Kidney (tissue), 14 donors: ENCODE results near the gene SULT1C4. TPM values are rescaled to one million over a fixed set of nuclear protein-coding genes. Genes with fewer than 3 reads are reported as not detected.

Experiments used
- DNase-seq, 5 donors: peaks; one replicate each; pipeline ENCODE4 v3.0.0-alpha.2; 2013 to 2020
- FAIRE-seq: peaks from 2 replicates; lab custom pipeline; 2012; peaks lifted over from hg19 to GRCh38; lab: Jason Lieb, UNC
- H3K27ac ChIP-seq, 2 donors: one replicate each; pipeline ENCODE4 v1.7.0; 2013; ENCODE audit warnings: low read depth in 2 of 2, low read length in 2 of 2, inconsistent platforms in 1 of 2
- H3K27me3 ChIP-seq: one replicate; pipeline ENCODE4 v1.7.1; 2013; ENCODE audit warnings: low read length, inconsistent platforms; ENCODE audit not compliant: control insufficient read depth, insufficient read depth
- H3K36me3 ChIP-seq, 3 donors: one replicate each; pipeline versions ENCODE4 v1.7.0 to v1.7.1; 2013; ENCODE audit warnings: low read length in 3 of 3, control low read depth in 1 of 3, inconsistent platforms in 1 of 3; ENCODE audit not compliant: insufficient read depth in 3 of 3, control insufficient read depth in 2 of 3
- H3K4me1 ChIP-seq, 3 donors: one replicate each; pipeline versions ENCODE4 v1.7.0 to v1.7.1; 2013; ENCODE audit warnings: low read length in 3 of 3, inconsistent platforms in 1 of 3, low read depth in 1 of 3; ENCODE audit not compliant: control insufficient read depth in 2 of 3, insufficient read depth in 2 of 3
- H3K4me3 ChIP-seq, 3 donors: one replicate each; pipeline versions ENCODE4 v1.7.0 to v1.8.1; 2013; ENCODE audit warnings: low read length in 3 of 3, control low read depth in 1 of 3, inconsistent platforms in 1 of 3
- H3K9ac ChIP-seq, 3 donors: one replicate each; pipeline versions ENCODE4 v1.7.0 to v1.7.1; 2013; ENCODE audit warnings: low read length in 3 of 3, control low read depth in 1 of 3, inconsistent platforms in 1 of 3
- H3K9me3 ChIP-seq, 3 donors: one replicate each; pipeline versions ENCODE4 v1.7.0 to v1.7.1; 2013; ENCODE audit warnings: low read length in 3 of 3, control low read depth in 1 of 3, inconsistent platforms in 1 of 3; ENCODE audit not compliant: control insufficient read depth in 2 of 3, insufficient read depth in 1 of 3
- CTCF ChIP-seq: IDR thresholded peaks from 3 replicates; pipeline ENCODE4 v1.5.1; 2012; ENCODE audit warnings: mild to moderate bottlenecking, moderate library complexity, borderline replicate concordance; ENCODE audit not compliant: insufficient read depth; ENCODE audit errors: extremely low read depth
- intact Hi-C: fragments of 100-400 bp; cut with DNase I; formaldehyde crosslinking; loops from one replicate; pipeline ENCODE4 v1.11.1; 2022
- polyA plus RNA-seq: library from polyadenylated mRNA; stranded (reverse); fragments of 350-450 nt; fragmentation: Illumina TruSeq; extraction: RNeasy Lipid Tissue Mini Kit (QIAGEN cat#74804); gene quantifications from one replicate; pipeline ENCODE4 v1.2.3, GENCODE V29; 2014; ENCODE audit warnings: low read depth, low replicate concordance; ENCODE audit not compliant: insufficient read depth
- total RNA-seq: library from RNA; stranded (reverse); fragmentation: NEBNext Ultra II Directional; extraction: Animal tissue kit (Norgen Biotek cat#: 25700); gene quantifications from one replicate; pipeline ENCODE4 v1.2.1, GENCODE V29; 2021
- donor health status: control.
- donor health status: control.
- donor health status: control.
- donor health status: control.
- donor health status: control.
- donor health status: DM: yes; HTN: yes; CAD: no.
- donor health status: Normal renal cell carcinoma (clear cell type).

The SULT1C4 gene
- total and polyA plus RNA-seq, 2 donors from 2014 or later, result 7.1 to 24.7 TPM

DNA sequence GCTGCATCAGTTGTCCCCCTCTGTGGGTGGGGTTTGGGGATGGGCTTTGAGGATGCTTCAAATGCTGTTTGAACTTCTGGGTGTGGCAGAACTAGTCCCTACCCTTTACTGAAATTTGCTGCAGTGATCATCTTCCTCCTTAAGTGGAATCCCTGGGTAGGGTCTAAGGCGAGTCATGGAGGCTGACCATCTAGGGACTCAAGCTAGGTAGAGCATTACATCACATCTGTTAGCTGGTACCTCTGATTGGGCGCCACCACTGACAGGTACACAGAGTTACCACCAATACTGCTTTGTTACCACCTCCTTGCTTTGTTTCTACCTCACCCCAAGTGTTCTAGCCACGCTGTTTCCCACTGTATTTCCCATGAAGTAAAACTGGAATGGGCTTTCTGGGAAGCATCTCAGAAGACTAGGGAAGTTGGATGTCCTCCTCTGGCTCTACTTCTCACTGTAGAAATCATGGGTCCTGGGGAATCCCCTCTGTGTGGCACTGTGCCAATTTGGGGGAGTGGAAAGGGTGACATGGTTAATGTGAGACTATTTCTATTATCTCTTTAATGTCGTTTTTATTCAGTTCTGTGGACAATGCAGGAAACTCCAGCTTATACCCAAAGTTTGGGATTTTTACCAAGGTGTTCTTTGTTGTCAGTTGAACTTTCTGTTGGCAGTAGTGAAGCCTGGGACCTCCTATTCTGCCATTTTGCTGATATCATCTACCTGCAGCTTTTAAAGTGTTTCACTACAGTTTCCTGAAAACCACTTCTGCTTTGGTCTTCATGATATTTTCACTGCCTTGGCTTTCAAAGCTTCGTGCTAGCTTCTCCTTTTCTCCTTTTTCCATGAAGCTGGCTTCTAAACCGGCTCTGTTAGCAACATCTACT, 14.5 kb upstream of the SULT1C4 start:
- Histone ChIP-seq H3K36me3 (no peaks in the 10 kb centered on the region), H3K27ac (no peak overlapping the region), H3K27me3 (no peaks in the 10 kb centered on the region), H3K4me1 (no peaks in the 10 kb centered on the region), H3K9ac (no peak overlapping the region), H3K4me3 (no peak overlapping the region), H3K9me3 (peaks cover 0 to 3% (median 0%) of the 10 kb centered on the region in 3 donors)
- FAIRE-seq (no peak), DNase-seq (no peak)
- TF ChIP-seq CTCF, result no peak
- intact Hi-C loops, result no loop called here

DNA sequence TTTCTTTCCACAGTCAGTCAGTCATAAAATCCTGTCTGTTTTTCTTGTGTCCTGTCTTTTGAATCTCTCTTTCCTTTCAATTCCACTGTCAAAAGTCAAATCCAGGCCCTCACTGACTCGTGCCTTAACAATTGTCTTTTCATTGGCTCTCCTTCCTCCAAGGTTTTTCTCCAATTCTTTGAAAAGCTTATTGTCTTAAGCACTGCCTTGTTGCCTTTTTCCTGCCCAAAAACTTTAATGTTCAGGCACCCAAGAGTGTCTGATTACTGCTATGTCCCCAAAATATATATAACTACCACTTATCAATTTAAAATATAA, 13.9 kb upstream of the SULT1C4 start:
- Histone ChIP-seq H3K9me3 (peaks cover 0 to 3% (median 0%) of the 10 kb centered on the region in 3 donors), H3K9ac (no peak overlapping the region), H3K4me1 (no peaks in the 10 kb centered on the region), H3K4me3 (no peak overlapping the region), H3K27me3 (no peaks in the 10 kb centered on the region), H3K27ac (no peak overlapping the region), H3K36me3 (no peaks in the 10 kb centered on the region)
- FAIRE-seq, result no peak
- no peak for TF ChIP-seq CTCF
- no peak for DNase-seq
- intact Hi-C loops, result no loop called here

DNA sequence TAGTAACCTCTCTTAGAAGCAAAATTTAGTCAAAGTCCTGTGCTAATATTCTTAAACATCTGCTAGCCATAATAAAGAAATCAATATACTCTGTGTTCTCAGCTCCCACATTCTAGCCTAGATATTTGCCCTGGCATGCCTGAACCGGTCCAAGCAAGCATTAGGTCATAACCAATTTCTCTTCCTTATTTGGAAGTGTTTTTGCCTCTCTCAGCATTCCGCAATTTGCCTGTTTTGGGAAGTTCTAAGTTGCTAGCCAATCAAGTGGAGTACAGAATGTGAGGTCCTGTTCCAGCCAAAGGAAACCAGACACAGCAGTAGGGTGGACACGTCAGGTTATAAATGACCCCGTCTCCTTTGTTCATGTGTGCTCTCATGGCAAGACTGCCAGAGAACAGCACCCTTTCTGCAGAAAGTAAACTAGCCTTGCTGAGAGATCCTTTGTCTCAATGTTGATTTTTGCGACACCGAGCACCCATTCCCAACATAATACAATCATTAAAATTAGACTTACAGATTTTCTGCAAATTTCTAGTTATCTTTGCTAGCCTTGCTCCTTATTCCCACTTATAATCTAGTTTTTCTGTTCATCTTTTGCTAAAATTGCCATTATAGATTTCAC, 13.0 kb upstream of the SULT1C4 start:
- no peak overlapping the region for H3K4me3 ChIP-seq
- no peak for DNase-seq
- H3K27ac ChIP-seq, result no peak overlapping the region
- H3K4me1 ChIP-seq, result no peaks in the 10 kb centered on the region
- intact Hi-C loops, result no loop called here
- H3K27me3 ChIP-seq, result no peaks in the 10 kb centered on the region
- H3K9ac ChIP-seq, result no peak overlapping the region
- no peaks in the 10 kb centered on the region for H3K36me3 ChIP-seq
- peaks cover 0 to 3% (median 0%) of the 10 kb centered on the region in 3 donors for H3K9me3 ChIP-seq
- TF ChIP-seq CTCF, result no peak
- FAIRE-seq, result no peak
